ENCODE results near the gene DLGAP4. TPM values are rescaled to one million over a fixed set of nuclear protein-coding genes. Genes with fewer than 3 reads are reported as not detected.

DLGAP4 gene
- total RNA-seq, 1 experiment from 2014 or later = 40.3 TPM

- no TSS peak for BruUV-seq (replicated peaks)
- H3K4me3 ChIP-seq (replicated peaks in 1 of 2; ENCODE audit: low read depth in 1 of 2, low read length in 2 of 2) = no peak overlapping the region
- RAD21 ChIA-PET (ENCODE audit: low non-redundant PET in 1 of 2, low total read pairs in 2 of 2, uncharacterized antibody in 2 of 2, unreplicated experiment in 2 of 2) = no interaction called here
- H3K36me3 ChIP-seq (ENCODE audit: control insufficient read depth in 1 of 2, insufficient read depth in 2 of 2, low read length in 2 of 2) = no peaks in the 10 kb centered on the region
- H3K4me2 ChIP-seq (ENCODE audit: low read length) = no peak overlapping the region
- H3K27me3 ChIP-seq (ENCODE audit: insufficient read depth, low read length) = no peaks in the 10 kb centered on the region; the same call in 1 of the 2 replicates
- H3K9ac ChIP-seq (ENCODE audit: low read length) = no peak overlapping the region
- H2AFZ ChIP-seq (ENCODE audit: low read depth, low read length, poor library complexity, severe bottlenecking) = no peak overlapping the region
- CTCF ChIA-PET = no interaction called here
- H3K4me1 ChIP-seq (ENCODE audit: control insufficient read depth in 1 of 2, insufficient read depth in 2 of 2, low read length in 2 of 2) = peaks cover 0 to 3% of the 10 kb centered on the region in 2 experiments; a peak in 1 of 4 replicates
- ATAC-seq (no peak), DNase-seq (ENCODE audit: low read depth, low spot score) (no peak)
- intact Hi-C loops (cut with micrococcal nuclease) = no loop called here
- TF ChIP-seq SRF (IDR thresholded peaks at IDR 0.05; ENCODE audit: low read depth) (no peak), JUND (IDR thresholded peaks at IDR 0.05) (no peak), RAD21 (IDR thresholded peaks at IDR 0.05; ENCODE audit: low read depth) (no peak), POLR2AphosphoS5 (IDR thresholded peaks at IDR 0.05; ENCODE audit: low read depth, low read length) (no peak), POLR2A (IDR thresholded peaks at IDR 0.05; ENCODE audit: borderline replicate concordance, extremely low read depth, insufficient read depth, insufficient read length) (no peak), ATF3 (IDR thresholded peaks at IDR 0.05) (no peak), CBX3 (IDR thresholded peaks at IDR 0.05; ENCODE audit: low read depth) (no peak), EZH2 (IDR thresholded peaks at IDR 0.05) (no peak), TCF7L2 (IDR thresholded peaks at IDR 0.05; ENCODE audit: borderline replicate concordance, extremely low read depth, insufficient read depth, insufficient read length) (no peak), EZH2phosphoT487 (IDR thresholded peaks at IDR 0.05; ENCODE audit: borderline replicate concordance) (no peak), ELF1 (IDR thresholded peaks at IDR 0.05; ENCODE audit: borderline replicate concordance, low read depth) (no peak), YY1 (IDR thresholded peaks at IDR 0.05; ENCODE audit: extremely low read depth, insufficient replicate concordance, low read depth, low read length) (no peak), REST (IDR thresholded peaks at IDR 0.05; ENCODE audit: low read depth) (no peak), FOSL1 (IDR thresholded peaks at IDR 0.05; ENCODE audit: low read depth) (no peak)
- no peaks in the 10 kb centered on the region for H3K9me2 ChIP-seq (ENCODE audit: insufficient read depth)
- POLR2A ChIA-PET = no interaction called here
- H3K27ac ChIP-seq (ENCODE audit: low read depth, low read length) = no peak overlapping the region
- H4K20me1 ChIP-seq (ENCODE audit: insufficient read depth) = no peaks in the 10 kb centered on the region
- no peaks in the 10 kb centered on the region for H3K79me2 ChIP-seq (ENCODE audit: insufficient read depth, low read length)
- H3K9me3 ChIP-seq (ENCODE audit: control insufficient read depth in 1 of 2, insufficient read depth in 1 of 2, low read depth in 1 of 2, low read length in 2 of 2) = no peaks in the 10 kb centered on the region
Observed at GRCh38 chr20:36555248-36555647, 249.1 kb downstream of the DLGAP4 start.
